ENCODE results near the gene MPLKIP.
A peak's percentile ranks its signal among the peaks of the same experiment; 100 is the strongest.
"Not testable (repeated sequence)": the region's sequence is repeated elsewhere in the genome, so short reads cannot be mapped to it uniquely, and the experiment has no call there.

MPLKIP gene

DNA sequence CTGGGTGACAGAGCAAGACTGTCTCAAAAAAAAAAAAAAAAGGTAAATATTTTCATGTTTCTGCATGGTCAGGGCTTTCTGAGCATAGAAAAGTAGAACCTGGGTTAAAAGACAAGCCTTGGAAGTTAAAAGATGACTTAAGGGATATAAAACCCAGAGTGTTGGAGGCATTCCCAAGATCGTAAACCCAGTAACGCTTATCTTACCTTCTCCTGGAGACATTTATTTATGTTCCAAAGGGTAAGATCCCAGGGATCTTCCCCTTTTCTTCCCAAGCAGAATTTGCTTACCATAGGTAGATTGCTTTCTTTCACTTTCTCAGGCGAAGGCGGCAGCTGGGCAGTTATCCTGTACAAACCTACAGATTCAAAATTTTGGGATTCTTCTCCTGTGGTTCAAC, 22.6 kb upstream of the MPLKIP start:
- TF ChIP-seq, protein P1, sequence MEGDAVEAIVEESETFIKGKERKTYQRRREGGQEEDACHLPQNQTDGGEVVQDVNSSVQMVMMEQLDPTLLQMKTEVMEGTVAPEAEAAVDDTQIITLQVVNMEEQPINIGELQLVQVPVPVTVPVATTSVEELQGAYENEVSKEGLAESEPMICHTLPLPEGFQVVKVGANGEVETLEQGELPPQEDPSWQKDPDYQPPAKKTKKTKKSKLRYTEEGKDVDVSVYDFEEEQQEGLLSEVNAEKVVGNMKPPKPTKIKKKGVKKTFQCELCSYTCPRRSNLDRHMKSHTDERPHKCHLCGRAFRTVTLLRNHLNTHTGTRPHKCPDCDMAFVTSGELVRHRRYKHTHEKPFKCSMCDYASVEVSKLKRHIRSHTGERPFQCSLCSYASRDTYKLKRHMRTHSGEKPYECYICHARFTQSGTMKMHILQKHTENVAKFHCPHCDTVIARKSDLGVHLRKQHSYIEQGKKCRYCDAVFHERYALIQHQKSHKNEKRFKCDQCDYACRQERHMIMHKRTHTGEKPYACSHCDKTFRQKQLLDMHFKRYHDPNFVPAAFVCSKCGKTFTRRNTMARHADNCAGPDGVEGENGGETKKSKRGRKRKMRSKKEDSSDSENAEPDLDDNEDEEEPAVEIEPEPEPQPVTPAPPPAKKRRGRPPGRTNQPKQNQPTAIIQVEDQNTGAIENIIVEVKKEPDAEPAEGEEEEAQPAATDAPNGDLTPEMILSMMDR (conservative IDR thresholded peaks at IDR 0.05), result no peak
- TF ChIP-seq ZFX (IDR thresholded peaks at IDR 0.05), result no peak
- no peak overlapping the region for H3K27ac ChIP-seq

DNA sequence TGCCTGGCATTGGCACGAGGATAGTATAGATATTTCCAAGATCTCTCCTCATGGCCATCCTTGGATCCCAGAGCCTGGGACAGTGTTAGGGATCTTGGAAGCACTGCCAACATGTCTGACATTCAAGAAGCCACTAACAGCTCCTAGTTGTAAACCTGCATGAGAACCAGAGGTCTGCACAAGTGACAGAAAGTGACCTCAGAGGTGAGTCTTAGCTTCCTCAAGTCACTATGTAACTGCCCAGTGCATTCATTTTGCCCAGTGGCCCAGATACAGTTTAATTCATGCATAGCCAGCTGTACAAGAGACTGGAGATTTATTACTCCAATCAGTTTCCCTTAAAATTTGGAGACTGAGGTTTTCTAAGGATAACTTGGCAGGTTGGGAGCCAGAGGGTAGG, 17.1 kb upstream of the MPLKIP start:
- H3K27ac ChIP-seq, result no peak overlapping the region
- no peak for TF ChIP-seq ZFX (IDR thresholded peaks at IDR 0.05)
- TF ChIP-seq, protein P1 (conservative IDR thresholded peaks at IDR 0.05), result no peak

DNA sequence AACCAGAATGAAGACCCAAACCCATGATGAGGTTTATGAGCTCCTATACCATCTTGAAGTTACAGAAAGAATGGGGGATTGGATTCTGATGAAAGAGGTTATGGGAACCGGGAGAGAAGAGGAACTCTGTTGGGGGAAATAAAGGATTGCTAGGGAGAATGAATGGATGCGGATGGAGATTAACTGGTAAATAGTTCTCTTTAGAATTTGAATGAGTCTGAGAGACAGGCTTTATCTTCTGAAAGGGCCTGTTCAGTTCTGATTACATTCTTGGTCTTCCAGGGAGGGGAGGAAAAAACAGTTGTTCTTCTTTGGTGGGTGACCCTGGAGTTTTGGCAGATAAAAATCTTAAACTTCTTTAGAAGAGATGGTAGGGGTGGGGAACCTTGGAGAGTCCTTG, 14.2 kb upstream of the MPLKIP start:
- no peak overlapping the region for H3K27ac ChIP-seq
- no peak for TF ChIP-seq ZFX (IDR thresholded peaks at IDR 0.05)
- TF ChIP-seq, protein P1 (conservative IDR thresholded peaks at IDR 0.05), result no peak

DNA sequence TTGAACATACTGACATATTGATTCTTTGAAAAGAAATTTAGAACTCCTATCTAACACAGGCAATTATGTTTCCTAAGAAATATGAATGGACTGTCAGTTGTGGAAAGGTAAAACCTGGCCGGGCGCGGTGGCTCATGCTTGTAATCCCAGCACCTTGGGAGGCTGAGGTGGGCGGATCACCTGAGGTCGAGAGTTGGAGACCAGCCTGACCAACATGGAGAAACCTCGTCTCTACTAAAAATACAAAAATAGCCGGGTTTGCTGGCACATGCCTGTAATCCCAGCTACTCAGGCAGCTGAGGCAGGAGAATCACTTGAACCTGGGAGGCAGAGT, 13.8 kb upstream of the MPLKIP start:
- not testable (repeated sequence) for H3K27ac ChIP-seq

DNA sequence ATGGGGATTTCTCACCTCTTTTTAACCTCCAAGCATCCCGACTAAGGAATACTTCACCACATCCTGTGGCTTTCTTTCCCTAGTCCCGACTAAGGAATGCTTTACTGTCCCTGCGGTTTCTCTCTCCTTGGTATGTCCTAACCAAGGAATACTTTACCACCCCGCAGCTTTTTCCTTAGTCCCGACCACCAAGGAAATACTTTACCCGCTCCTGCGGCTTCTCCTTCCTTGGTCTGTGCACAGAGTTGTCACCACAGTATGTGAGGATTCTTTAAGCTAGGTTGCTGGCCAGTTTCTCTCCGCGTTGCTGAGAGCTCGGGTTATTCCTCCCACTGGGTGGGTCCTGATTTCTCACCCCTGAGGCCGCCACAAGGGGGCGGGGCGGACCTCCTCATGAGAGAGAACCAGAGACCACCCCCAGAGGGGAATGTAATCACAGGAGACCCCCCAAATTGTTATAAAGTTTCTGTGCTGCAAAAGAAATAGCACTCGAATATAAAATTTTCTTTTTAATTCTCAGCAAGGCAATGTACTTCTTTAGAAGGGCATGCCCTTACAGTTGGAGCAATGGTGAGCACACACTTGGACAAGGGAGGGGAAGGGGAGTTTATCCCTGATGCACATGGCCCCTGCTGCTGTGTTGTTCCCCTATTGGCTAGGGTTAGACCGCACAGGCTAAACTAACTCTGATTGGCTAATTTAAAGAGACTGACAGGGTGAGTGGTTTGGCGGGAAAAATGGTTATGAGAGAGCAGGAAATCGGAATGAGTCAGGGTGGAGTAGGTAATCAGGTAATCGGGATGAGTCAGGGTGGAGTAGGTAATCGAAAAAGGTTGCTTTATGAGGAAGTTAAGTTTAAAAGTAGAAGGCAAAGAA, 13.2 kb upstream of the MPLKIP start:
- TF ChIP-seq ZFX (IDR thresholded peaks at IDR 0.05), result no peak
- TF ChIP-seq, protein P1 (conservative IDR thresholded peaks at IDR 0.05), result peak; percentile 14
- no peak overlapping the region for H3K27ac ChIP-seq

DNA sequence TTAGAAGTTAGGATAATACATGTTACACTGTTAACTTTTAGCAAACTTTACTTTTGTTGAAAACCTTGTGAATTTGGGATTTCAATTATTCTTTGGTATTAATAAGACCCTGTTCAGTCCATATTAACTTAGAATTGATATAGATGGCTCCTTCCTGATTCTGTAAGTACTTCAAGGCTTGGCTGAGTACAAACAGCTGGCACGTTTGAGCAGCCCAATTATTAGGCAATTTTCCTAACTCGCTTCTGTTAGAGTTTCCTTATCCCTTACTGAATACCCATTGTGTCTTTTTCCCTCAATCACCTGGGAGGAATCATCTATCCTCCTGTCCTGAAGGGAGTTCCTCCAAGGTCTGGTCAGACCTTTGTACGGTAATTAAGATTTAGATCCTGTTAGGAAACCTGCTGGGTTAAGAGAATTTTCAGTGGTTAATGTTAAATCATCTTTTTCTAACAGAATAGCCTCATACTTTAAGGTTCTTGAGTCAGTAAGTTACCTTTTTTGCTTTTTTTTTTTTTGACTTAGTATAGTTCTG, 11.2 kb upstream of the MPLKIP start:
- not testable (repeated sequence) for H3K27ac ChIP-seq

DNA sequence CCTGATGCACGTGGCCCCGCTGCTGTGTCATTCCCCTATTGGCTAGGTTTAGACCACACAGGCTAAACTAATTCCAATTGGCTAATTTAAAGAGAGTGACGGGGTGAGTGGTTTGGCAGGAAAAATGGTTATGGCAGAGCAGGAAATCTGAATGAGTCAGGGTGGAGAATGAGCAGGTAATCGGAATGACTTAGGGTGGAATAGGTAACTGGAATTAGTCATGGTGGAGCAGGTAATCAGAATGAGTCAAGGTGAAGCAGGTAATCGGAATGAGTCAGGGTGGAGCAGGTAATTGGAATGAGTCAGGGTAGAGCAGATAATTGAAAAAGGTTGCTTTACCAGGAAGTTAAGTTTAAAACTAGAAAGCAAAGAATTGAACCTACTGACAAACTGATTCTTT, 7.5 kb upstream of the MPLKIP start:
- H3K27ac ChIP-seq, result not testable (repeated sequence)

DNA sequence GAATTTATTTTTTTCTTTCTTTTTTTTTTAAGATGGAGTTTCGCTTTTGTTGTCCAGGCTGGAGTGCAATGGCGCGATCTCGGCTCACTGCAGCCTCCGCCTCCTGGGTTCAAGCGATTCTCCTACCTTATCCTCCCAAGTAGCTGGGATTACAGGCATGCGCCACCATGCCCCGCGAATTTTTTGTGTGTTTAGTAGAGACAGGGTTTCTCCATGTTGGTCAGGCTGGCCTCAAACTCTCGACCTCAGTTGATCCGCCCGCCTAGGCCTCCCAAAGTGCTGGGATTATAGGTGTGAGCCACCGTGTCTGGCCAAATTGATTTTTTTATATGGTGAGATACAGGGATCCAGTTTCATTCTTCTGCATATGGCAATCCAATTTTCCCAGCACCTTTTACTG, 5.5 kb upstream of the MPLKIP start:
- H3K27ac ChIP-seq, result not testable (repeated sequence)

DNA sequence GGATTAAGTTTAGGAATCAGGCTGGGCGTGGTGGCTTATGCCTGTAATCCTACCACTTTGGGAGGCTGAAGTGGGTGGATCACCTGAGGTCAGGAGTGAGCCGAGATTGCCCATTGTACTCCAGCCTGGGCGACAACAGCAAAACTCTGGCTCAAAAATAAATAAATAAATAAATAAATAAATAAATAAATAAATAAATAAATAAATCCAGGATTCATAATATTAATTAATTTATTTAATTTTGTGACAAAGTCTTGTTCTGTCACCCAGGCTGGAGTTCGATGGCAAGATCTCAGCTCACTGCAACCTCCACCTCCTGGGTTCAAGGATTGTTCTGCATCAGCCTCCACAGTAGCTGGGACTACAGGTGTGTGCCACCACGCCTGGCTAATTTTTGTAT, 4.6 kb upstream of the MPLKIP start:
- TF ChIP-seq, protein P1 (conservative IDR thresholded peaks at IDR 0.05), result no peak
- TF ChIP-seq ZFX (IDR thresholded peaks at IDR 0.05), result no peak
- no peak overlapping the region for H3K27ac ChIP-seq
